GM23248 (cell line): ENCODE measurements around the gene PLEKHG4B. TPM values are rescaled to one million over a fixed set of nuclear protein-coding genes. Genes with fewer than 3 reads are reported as not detected.
"Not testable (repeated sequence)": the region's sequence is repeated elsewhere in the genome, so short reads cannot be mapped to it uniquely, and the experiment has no call there.

Source experiments
- DNase-seq: peaks from one replicate; pipeline ENCODE4 v3.0.0-alpha.2; 2015
- H2AFZ ChIP-seq: fragments of 200-600 bp; sonication (generic); 2 replicates; pipeline ENCODE4 v1.6.1; 2016; ENCODE audit warnings: antibody characterized with exemption
- H3F3A ChIP-seq: fragments of 200-600 bp; sonication (generic); 2 replicates; pipeline ENCODE4 v1.6.1; 2016; ENCODE audit warnings: mild to moderate bottlenecking, antibody characterized with exemption, mixed run types; ENCODE audit not compliant: insufficient read depth
- H3K27ac ChIP-seq: fragments of 200-600 bp; sonication (generic); 2 replicates; pipeline ENCODE4 v1.5.1; 2016; ENCODE audit warnings: mild to moderate bottlenecking
- H3K27me3 ChIP-seq: fragments of 200-600 bp; sonication (generic); replicated peaks from 2 replicates; pipeline ENCODE4 v1.6.1; 2016; ENCODE audit warnings: mild to moderate bottlenecking; ENCODE audit not compliant: insufficient read depth
- H3K36me3 ChIP-seq: fragments of 200-600 bp; sonication (generic); 2 replicates; pipeline ENCODE4 v1.6.1; 2016; ENCODE audit warnings: low read depth, mild to moderate bottlenecking
- H3K4me1 ChIP-seq: fragments of 200-600 bp; sonication (generic); 2 replicates; pipeline ENCODE4 v1.6.1; 2016; ENCODE audit warnings: mild to moderate bottlenecking; ENCODE audit not compliant: insufficient read depth
- H3K4me2 ChIP-seq: fragments of 200-600 bp; sonication (generic); one replicate; pipeline ENCODE4 v1.6.1; 2016; ENCODE audit warnings: mild to moderate bottlenecking; ENCODE audit not compliant: unreplicated experiment
- H3K4me3 ChIP-seq: fragments of 200-600 bp; sonication (generic); 2 replicates; pipeline ENCODE4 v1.5.1; 2016; ENCODE audit warnings: mild to moderate bottlenecking
- H3K79me2 ChIP-seq: fragments of 200-600 bp; sonication (generic); 2 replicates; pipeline ENCODE4 v1.6.1; 2016; ENCODE audit warnings: mild to moderate bottlenecking; ENCODE audit not compliant: insufficient read depth
- H3K9ac ChIP-seq: fragments of 200-600 bp; sonication (generic); 2 replicates; pipeline ENCODE4 v1.6.1; 2016; ENCODE audit warnings: mild to moderate bottlenecking
- H3K9me2 ChIP-seq: fragments of 200-600 bp; sonication (generic); 2 replicates; pipeline ENCODE4 v1.6.1; 2016; ENCODE audit warnings: mixed run types, mild to moderate bottlenecking, moderate library complexity; ENCODE audit not compliant: insufficient read depth
- H3K9me3 ChIP-seq: fragments of 200-600 bp; sonication (generic); one replicate; pipeline ENCODE4 v1.6.1; 2017; ENCODE audit warnings: low read depth
- H4K20me1 ChIP-seq: fragments of 200-600 bp; sonication (generic); 2 replicates; pipeline ENCODE4 v1.6.0; 2016; ENCODE audit not compliant: insufficient read depth
- EZH2 ChIP-seq: fragments of 200-600 bp; sonication (generic); IDR thresholded peaks from 2 replicates; pipeline ENCODE4 v1.6.1; 2018; ENCODE audit warnings: antibody characterized with exemption, mild to moderate bottlenecking; ENCODE audit not compliant: insufficient read depth, poor library complexity, severe bottlenecking
- EZH2phosphoT487 ChIP-seq: fragments of 200-600 bp; sonication (generic); IDR thresholded peaks from 2 replicates; pipeline ENCODE4 v1.6.1; 2018; ENCODE audit warnings: antibody characterized with exemption, moderate library complexity, mild to moderate bottlenecking, low read depth; ENCODE audit not compliant: insufficient read depth
- WGBS, 2 experiments: methylation state at CpG; one replicate each; pipeline ENCODE4 v1.1.6; 2015 to 2017; ENCODE audit warnings: low lambda C conversion rate in 2 of 2, low coverage in 1 of 2; ENCODE audit errors: missing lambda C conversion rate in 2 of 2; 5-methylcytosine and 5-hydroxymethylcytosine counted together
- in situ Hi-C: fragments of 300-500 bp; cut with MboI; formaldehyde crosslinking; loops from 2 replicates; pipeline ENCODE4 v1.15.0; 2020
- polyA plus RNA-seq: library from polyadenylated mRNA; unstranded; fragments of >200 nt; fragmentation: Nextera tagmentation; extraction: Ambion mirVana; gene quantifications from 2 replicates; pipeline ENCODE4 v1.2.1, GENCODE V29; 2016
- total RNA-seq: library from RNA; depleted of rRNA; stranded (reverse); fragments of >200 nt; shearing (Covaris generic); gene quantifications from 2 replicates; pipeline ENCODE4 v1.2.3, GENCODE V29; 2014

Gene PLEKHG4B
- total and polyA plus RNA-seq, 2 experiments from 2014 or later = not detected

DNA sequence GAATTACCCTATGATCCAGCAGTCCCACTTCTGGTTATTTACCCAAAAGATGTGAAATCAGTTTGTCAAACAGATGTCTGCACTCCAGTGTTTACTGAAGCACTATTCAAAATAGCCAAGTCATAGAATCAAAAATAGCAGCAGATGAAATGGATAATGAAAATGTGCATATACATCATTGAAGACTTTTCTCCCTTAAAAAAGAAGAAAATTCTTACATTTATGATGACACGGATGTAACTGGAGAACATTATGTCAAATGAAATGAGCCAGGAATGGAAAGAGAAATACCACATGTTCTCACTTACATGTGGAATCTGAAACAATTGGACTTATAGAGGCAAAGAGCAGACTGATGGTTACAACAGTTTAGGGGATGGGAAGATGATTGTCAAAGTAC, 21.5 kb upstream of the PLEKHG4B start:
- TF ChIP-seq EZH2phosphoT487 = no peak
- no peak for TF ChIP-seq EZH2
- Histone ChIP-seq H4K20me1 (no peaks in the 10 kb centered on the region), H3K36me3 (no peaks in the 10 kb centered on the region), H3F3A (no peaks in the 10 kb centered on the region), H3K4me3 (no peak overlapping the region), H3K4me1 (no peaks in the 10 kb centered on the region), H3K9ac (no peak overlapping the region), H3K27me3 (peaks cover 20% of the 10 kb centered on the region), H2AFZ (no peak overlapping the region), H3K9me3 (no peaks in the 10 kb centered on the region), H3K9me2 (no peaks in the 10 kb centered on the region), H3K27ac (no peak overlapping the region), H3K79me2 (no peaks in the 10 kb centered on the region), H3K4me2 (no peak overlapping the region)
- DNase-seq = no peak
- in situ Hi-C loops = no loop called here
- WGBS, 2 experiments = 0% methylated on average over 1 of the region's 1 CpG

- H3K4me1 ChIP-seq, H2AFZ ChIP-seq, H3K4me2 ChIP-seq, H3K9me2 ChIP-seq, H3K9me3 ChIP-seq, H3K9ac ChIP-seq, H3K27ac ChIP-seq, H3K79me2 ChIP-seq, DNase-seq, H3F3A ChIP-seq, H3K4me3 ChIP-seq, H4K20me1 ChIP-seq, H3K36me3 ChIP-seq, in situ Hi-C loops: not testable (repeated sequence)
- WGBS, 2 experiments = 68 to 70% methylated on average over 13 to 31 of the region's 31 CpGs
- peaks cover 32% of the 10 kb centered on the region for H3K27me3 ChIP-seq
These were observed 19.4 kb upstream of the PLEKHG4B start for GRCh38 chr5:72316-73180.

GRCh38 chr5:73181-73447, 18.9 kb upstream of the PLEKHG4B start:
- H3K4me3 ChIP-seq, H4K20me1 ChIP-seq, H3K4me1 ChIP-seq, H3K9ac ChIP-seq, H3K27ac ChIP-seq, H2AFZ ChIP-seq, H3K36me3 ChIP-seq, H3K4me2 ChIP-seq, in situ Hi-C loops, H3K79me2 ChIP-seq, H3K9me2 ChIP-seq, H3F3A ChIP-seq, H3K9me3 ChIP-seq, DNase-seq: not testable (repeated sequence)
- 73% methylated on average over 7 of the region's 9 CpGs; no CpG with 5 or more reads in 1 of the 2 experiments for WGBS, 2 experiments
- peaks cover 34% of the 10 kb centered on the region for H3K27me3 ChIP-seq

- H3K4me2 ChIP-seq = no peak overlapping the region
- no peaks in the 10 kb centered on the region for H3K79me2 ChIP-seq
- H3K36me3 ChIP-seq = no peaks in the 10 kb centered on the region
- DNase-seq = no peak
- no peaks in the 10 kb centered on the region for H3K4me1 ChIP-seq
- H2AFZ ChIP-seq = no peak overlapping the region
- no peak overlapping the region for H3K27ac ChIP-seq
- no peak overlapping the region for H3K4me3 ChIP-seq
- in situ Hi-C loops = no loop called here
- H3K27me3 ChIP-seq = peaks cover 42% of the 10 kb centered on the region
- H3K9me2 ChIP-seq = no peaks in the 10 kb centered on the region
- no peaks in the 10 kb centered on the region for H4K20me1 ChIP-seq
- no peak overlapping the region for H3K9ac ChIP-seq
- TF ChIP-seq EZH2phosphoT487 (no peak), EZH2 (no peak)
- no peaks in the 10 kb centered on the region for H3F3A ChIP-seq
- 60 to 67% methylated on average over 15 to 16 of the region's 16 CpGs for WGBS, 2 experiments
- H3K9me3 ChIP-seq = no peaks in the 10 kb centered on the region
These were observed 18.0 kb upstream of the PLEKHG4B start for GRCh38 chr5:73768-74502.
